Smooth muscle cell (in vitro differentiated cells): ENCODE results near the gene SPON2. TPM values are rescaled to one million over a fixed set of nuclear protein-coding genes. Genes with fewer than 3 reads are reported as not detected.

Experiments used
- DNase-seq: peaks from one replicate; lab custom pipeline; 2025; ENCODE audit not compliant: unreplicated experiment; lab: John Stamatoyannopoulos, UW
- H2AFZ ChIP-seq: fragments of 200-600 bp; sonication (generic); 2 replicates; pipeline ENCODE4 v1.6.0; 2016; ENCODE audit warnings: antibody characterized with exemption, low read depth, mild to moderate bottlenecking
- H3F3A ChIP-seq: fragments of 200-600 bp; sonication (generic); 2 replicates; pipeline ENCODE4 v1.6.0; 2017; ENCODE audit warnings: antibody characterized with exemption, low read depth
- H3K27ac ChIP-seq: fragments of 200-600 bp; sonication (generic); 2 replicates; pipeline ENCODE4 v1.5.1; 2016; ENCODE audit warnings: low read depth, mild to moderate bottlenecking
- H3K27me3 ChIP-seq: fragments of 200-600 bp; sonication (generic); 2 replicates; pipeline ENCODE4 v1.6.1; 2016; ENCODE audit warnings: low read depth, mild to moderate bottlenecking
- H3K36me3 ChIP-seq: fragments of 200-600 bp; sonication (generic); 2 replicates; pipeline ENCODE4 v1.5.1; 2016; ENCODE audit warnings: low read depth
- H3K4me1 ChIP-seq: fragments of 200-600 bp; sonication (generic); 2 replicates; pipeline ENCODE4 v1.5.1; 2016; ENCODE audit warnings: low read depth
- H3K4me2 ChIP-seq: fragments of 200-600 bp; sonication (generic); 2 replicates; pipeline ENCODE4 v1.6.0; 2016; ENCODE audit warnings: mild to moderate bottlenecking
- H3K4me3 ChIP-seq: fragments of 200-600 bp; sonication (generic); 2 replicates; pipeline ENCODE4 v1.5.1; 2016; ENCODE audit warnings: mild to moderate bottlenecking
- H3K79me2 ChIP-seq: fragments of 200-600 bp; sonication (generic); 2 replicates; pipeline ENCODE4 v1.6.0; 2016; ENCODE audit warnings: low read depth, mild to moderate bottlenecking
- H3K9ac ChIP-seq: fragments of 200-600 bp; sonication (generic); 2 replicates; pipeline ENCODE4 v1.6.0; 2016; ENCODE audit warnings: low read depth
- H3K9me3 ChIP-seq: fragments of 200-600 bp; sonication (generic); replicated peaks from 2 replicates; pipeline ENCODE4 v1.5.1; 2016; ENCODE audit warnings: low read depth
- H4K20me1 ChIP-seq: fragments of 200-600 bp; sonication (generic); 2 replicates; pipeline ENCODE4 v1.6.0; 2016; ENCODE audit warnings: low read depth
- WGBS: methylation state at CpG from one replicate; pipeline ENCODE4 v1.1.7; 2016; ENCODE audit warnings: low lambda C conversion rate; 5-methylcytosine and 5-hydroxymethylcytosine counted together
- polyA plus RNA-seq: library from polyadenylated mRNA; unstranded; fragments of >200 nt; fragmentation: Nextera tagmentation; extraction: Ambion mirVana; gene quantifications from 2 replicates; pipeline ENCODE4 v1.2.1, GENCODE V29; 2016
- total RNA-seq: library from RNA; depleted of rRNA; stranded (reverse); fragments of >200 nt; gene quantifications from 2 replicates; pipeline ENCODE4 v1.2.3, GENCODE V29; 2014
- TF ChIP-seq, protein P1 (sequence below): fragments of 200-600 bp; sonication (generic); IDR thresholded peaks from 2 replicates; pipeline ENCODE4 v1.5.1; 2017; ENCODE audit warnings: borderline replicate concordance, mild to moderate bottlenecking, antibody characterized with exemption; ENCODE audit not compliant: insufficient read depth, poor library complexity, severe bottlenecking

SPON2 gene
- total and polyA plus RNA-seq, 2 experiments from 2014 or later = 171 to 427 TPM

DNA sequence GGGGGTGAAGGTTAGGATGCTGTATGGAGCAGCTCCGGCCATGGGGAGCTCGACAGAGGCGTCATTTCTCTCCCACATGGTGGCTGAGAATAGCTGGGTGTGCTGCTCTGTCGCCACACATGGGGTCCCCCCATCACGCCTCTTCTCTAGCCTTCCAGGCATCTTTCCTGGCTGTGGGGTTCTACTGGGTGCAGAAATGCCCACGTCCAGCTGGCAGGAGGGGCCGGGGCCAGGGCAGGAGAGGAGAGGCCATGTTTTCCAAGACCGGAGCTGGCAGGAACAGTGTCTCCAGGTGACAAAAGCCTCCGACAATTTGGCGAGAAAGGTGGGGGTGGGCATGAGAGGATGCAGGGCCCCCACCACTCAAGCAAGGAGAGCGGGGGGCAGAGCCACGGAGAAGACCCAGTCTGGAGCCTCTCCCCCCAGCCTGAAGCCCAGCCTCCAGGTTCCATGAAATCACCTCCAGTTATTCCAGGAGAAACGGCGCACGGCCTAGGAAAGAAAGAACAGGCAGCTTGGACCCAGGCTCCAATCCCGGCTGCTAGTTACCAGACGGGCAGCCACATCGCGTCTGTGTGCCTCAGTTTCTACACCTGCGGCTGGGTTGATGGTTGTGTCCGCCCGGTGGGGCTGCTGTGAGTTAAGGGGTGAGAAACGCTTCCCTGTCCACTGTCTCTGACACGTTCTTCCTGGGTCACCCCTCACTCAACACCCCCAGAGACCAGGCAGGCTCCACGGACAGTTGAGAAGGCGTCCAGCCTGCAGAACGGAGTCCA is 27.4 kb upstream of the SPON2 start:
- no peaks in the 10 kb centered on the region for H3K79me2 ChIP-seq
- no peaks in the 10 kb centered on the region for H3K36me3 ChIP-seq
- TF ChIP-seq, protein P1, sequence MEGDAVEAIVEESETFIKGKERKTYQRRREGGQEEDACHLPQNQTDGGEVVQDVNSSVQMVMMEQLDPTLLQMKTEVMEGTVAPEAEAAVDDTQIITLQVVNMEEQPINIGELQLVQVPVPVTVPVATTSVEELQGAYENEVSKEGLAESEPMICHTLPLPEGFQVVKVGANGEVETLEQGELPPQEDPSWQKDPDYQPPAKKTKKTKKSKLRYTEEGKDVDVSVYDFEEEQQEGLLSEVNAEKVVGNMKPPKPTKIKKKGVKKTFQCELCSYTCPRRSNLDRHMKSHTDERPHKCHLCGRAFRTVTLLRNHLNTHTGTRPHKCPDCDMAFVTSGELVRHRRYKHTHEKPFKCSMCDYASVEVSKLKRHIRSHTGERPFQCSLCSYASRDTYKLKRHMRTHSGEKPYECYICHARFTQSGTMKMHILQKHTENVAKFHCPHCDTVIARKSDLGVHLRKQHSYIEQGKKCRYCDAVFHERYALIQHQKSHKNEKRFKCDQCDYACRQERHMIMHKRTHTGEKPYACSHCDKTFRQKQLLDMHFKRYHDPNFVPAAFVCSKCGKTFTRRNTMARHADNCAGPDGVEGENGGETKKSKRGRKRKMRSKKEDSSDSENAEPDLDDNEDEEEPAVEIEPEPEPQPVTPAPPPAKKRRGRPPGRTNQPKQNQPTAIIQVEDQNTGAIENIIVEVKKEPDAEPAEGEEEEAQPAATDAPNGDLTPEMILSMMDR = no peak
- H3K4me2 ChIP-seq = no peak overlapping the region
- H3K9me3 ChIP-seq = no peaks in the 10 kb centered on the region
- no peaks in the 10 kb centered on the region for H3K27me3 ChIP-seq
- no peak overlapping the region for H3K27ac ChIP-seq
- no peak overlapping the region for H2AFZ ChIP-seq
- H3K4me1 ChIP-seq = no peaks in the 10 kb centered on the region
- no peaks in the 10 kb centered on the region for H3F3A ChIP-seq
- WGBS = 92% methylated on average over 27 of the region's 27 CpGs
- no peaks in the 10 kb centered on the region for H4K20me1 ChIP-seq
- DNase-seq = no peak
- peak overlapping the region; percentile 12 for H3K9ac ChIP-seq
- H3K4me3 ChIP-seq = no peak overlapping the region

DNA sequence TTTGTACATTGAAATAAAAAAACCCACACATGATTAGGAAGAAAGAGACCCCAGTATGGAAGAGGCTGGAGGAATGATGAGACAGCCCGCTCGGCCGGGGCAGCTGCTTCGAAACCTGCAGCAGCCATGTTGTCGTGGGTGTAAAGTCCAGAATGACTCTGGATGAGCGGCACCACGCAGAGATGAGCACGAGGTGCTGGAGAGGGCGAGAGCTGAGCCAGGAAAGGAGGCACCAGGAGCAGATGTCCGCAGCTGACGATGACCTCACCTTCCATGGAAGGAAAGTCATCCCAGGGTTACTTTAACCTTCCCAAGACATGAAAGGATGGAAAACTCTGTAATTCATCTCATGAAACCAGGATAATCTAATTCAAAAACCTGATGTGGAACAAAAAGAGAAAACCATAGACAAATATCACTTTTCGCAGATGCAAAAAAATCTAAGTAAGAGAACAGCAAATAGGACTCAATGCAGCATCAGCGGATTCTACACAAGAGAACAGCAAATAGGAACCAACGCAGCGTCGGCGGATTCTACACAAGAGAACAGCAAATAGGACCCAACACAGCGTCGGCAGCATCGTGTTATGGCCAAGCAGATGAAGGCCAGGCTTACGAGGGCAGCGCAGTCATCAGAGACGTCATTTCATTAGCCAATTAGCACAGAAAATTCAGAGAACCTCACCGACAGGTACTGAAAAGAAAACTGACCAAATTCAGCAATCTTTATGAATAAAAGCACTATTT is 25.9 kb upstream of the SPON2 start:
- 83% methylated on average over 24 of the region's 24 CpGs for WGBS
- Histone ChIP-seq H3K4me3 (no peak overlapping the region), H2AFZ (no peak overlapping the region), H3K27ac (peak overlapping the region; percentile 19), H4K20me1 (no peaks in the 10 kb centered on the region), H3K4me1 (no peaks in the 10 kb centered on the region), H3K27me3 (no peaks in the 10 kb centered on the region), H3K9me3 (no peaks in the 10 kb centered on the region), H3K79me2 (no peaks in the 10 kb centered on the region), H3K4me2 (no peak overlapping the region), H3K9ac (no peak overlapping the region), H3F3A (no peaks in the 10 kb centered on the region), H3K36me3 (no peaks in the 10 kb centered on the region)
- DNase-seq = no peak
- TF ChIP-seq, protein P1 = no peak

DNA sequence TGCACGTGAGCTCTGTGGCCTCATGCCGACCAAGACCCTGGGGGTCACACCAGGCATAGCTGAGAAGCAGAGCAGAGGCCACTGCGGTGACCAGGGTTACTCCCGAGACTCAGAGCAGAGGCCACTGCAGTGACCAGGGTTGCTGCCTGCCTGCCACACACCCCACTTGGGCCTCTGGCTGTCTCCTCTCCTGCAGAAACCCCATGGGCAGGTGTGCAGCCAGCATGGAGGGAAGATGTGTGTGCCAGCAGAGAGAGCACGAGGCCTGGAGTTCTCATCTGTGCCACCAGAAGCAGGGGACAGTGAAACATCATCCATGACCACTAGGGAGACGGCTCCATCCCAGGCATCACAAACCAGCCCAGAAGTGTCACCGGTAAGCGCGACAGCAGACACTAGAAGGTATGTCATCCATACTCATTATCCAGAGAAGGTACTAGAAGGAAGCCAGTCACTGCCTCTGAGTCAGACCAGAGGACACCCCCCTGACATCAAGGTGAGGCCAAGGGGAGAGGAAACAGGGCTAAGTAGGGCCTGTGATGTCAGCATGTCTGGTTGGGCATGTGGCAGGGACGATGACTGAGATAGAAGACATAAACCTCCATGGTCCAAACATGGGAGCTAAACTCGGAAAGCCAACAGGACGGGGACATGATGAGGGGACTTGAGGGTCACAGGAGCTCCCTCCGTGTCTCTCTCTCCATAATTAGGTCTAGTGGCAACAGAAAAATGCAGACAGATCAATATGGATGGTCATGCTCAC is 24.2 kb upstream of the SPON2 start:
- no peaks in the 10 kb centered on the region for H3K79me2 ChIP-seq
- TF ChIP-seq, protein P1 = no peak
- H3K27ac ChIP-seq = no peak overlapping the region
- H2AFZ ChIP-seq = no peak overlapping the region
- H3F3A ChIP-seq = peaks cover 6% of the 10 kb centered on the region
- DNase-seq = no peak
- H3K9me3 ChIP-seq = no peaks in the 10 kb centered on the region
- no peak overlapping the region for H3K4me3 ChIP-seq
- H3K36me3 ChIP-seq = no peaks in the 10 kb centered on the region
- H4K20me1 ChIP-seq = no peaks in the 10 kb centered on the region
- peaks cover 5% of the 10 kb centered on the region for H3K4me1 ChIP-seq
- 87% methylated on average over 13 of the region's 13 CpGs for WGBS
- H3K27me3 ChIP-seq = no peaks in the 10 kb centered on the region
- H3K4me2 ChIP-seq = no peak overlapping the region
- H3K9ac ChIP-seq = no peak overlapping the region
